Measurements from ENCODE around the gene TRIM68. TPM values are rescaled to one million over a fixed set of nuclear protein-coding genes. Genes with fewer than 3 reads are reported as not detected.

The TRIM68 gene
- total RNA-seq = 1 to 10 TPM; 7.7 to 8.6 (median 8.1) TPM

GRCh38 chr11:4607781-4608666 is at the start of gene TRIM68:
TSS of gene TRIM68 (minus strand) at chr11:4608231. CDS start at chr11:4605504, 2,727 bp downstream.
- DNase-seq (peak; percentile 91), ATAC-seq (peak; percentile 100)
- Mint-ChIP-seq H3K36me3 (ENCODE audit: insufficient read depth) (peaks cover 10% of the 10 kb centered on the region), H3K27me3 (ENCODE audit: low read depth) (no peaks in the 10 kb centered on the region), H3K4me1 (ENCODE audit: low read depth) (peaks cover 43% of the 10 kb centered on the region), H3K4me3 (peak within 1 kb of the TSS; percentile 91), H3K9me3 (no peaks in the 10 kb centered on the region)

GRCh38 chr11:4654635-4655369 is 46.8 kb upstream of the TRIM68 start:
- Mint-ChIP-seq H3K27me3 (ENCODE audit: low read depth) (peaks cover 5% of the 10 kb centered on the region), H3K36me3 (ENCODE audit: insufficient read depth) (no peaks in the 10 kb centered on the region), H3K4me1 (ENCODE audit: low read depth) (no peaks in the 10 kb centered on the region), H3K9me3 (no peaks in the 10 kb centered on the region), H3K4me3 (no peak overlapping the region)
- DNase-seq (no peak), ATAC-seq (no peak)

GRCh38 chr11:4647766-4648165 is 39.7 kb upstream of the TRIM68 start:
- Mint-ChIP-seq H3K27me3 (ENCODE audit: low read depth) (peaks cover 5% of the 10 kb centered on the region), H3K36me3 (ENCODE audit: insufficient read depth) (no peaks in the 10 kb centered on the region), H3K4me3 (no peak overlapping the region), H3K4me1 (ENCODE audit: low read depth) (no peaks in the 10 kb centered on the region), H3K9me3 (no peaks in the 10 kb centered on the region)
- DNase-seq (no peak), ATAC-seq (no peak)

GRCh38 chr11:4645974-4646373 is 37.9 kb upstream of the TRIM68 start:
- Mint-ChIP-seq H3K36me3 (ENCODE audit: insufficient read depth) (no peaks in the 10 kb centered on the region), H3K4me3 (no peak overlapping the region), H3K9me3 (no peaks in the 10 kb centered on the region), H3K4me1 (ENCODE audit: low read depth) (no peaks in the 10 kb centered on the region), H3K27me3 (ENCODE audit: low read depth) (peaks cover 11% of the 10 kb centered on the region)
- no peak for DNase-seq
- ATAC-seq = no peak

GRCh38 chr11:4644233-4644632 is 36.2 kb upstream of the TRIM68 start:
- H3K4me3 Mint-ChIP-seq = no peak overlapping the region
- peaks cover 11% of the 10 kb centered on the region for H3K27me3 Mint-ChIP-seq (ENCODE audit: low read depth)

GRCh38 chr11:4643682-4644081 is 35.7 kb upstream of the TRIM68 start, which contains the start of gene OR51E1:
TSS of gene OR51E1 (plus strand) at chr11:4643982. CDS start at chr11:4652527, 8,545 bp downstream.
- H3K36me3 Mint-ChIP-seq (ENCODE audit: insufficient read depth) = no peaks in the 10 kb centered on the region
- no peak for ATAC-seq
- H3K27me3 Mint-ChIP-seq (ENCODE audit: low read depth) = peaks cover 11% of the 10 kb centered on the region
- H3K4me3 Mint-ChIP-seq = no peak within 1 kb of the TSS
- no peaks in the 10 kb centered on the region for H3K9me3 Mint-ChIP-seq
- no peaks in the 10 kb centered on the region for H3K4me1 Mint-ChIP-seq (ENCODE audit: low read depth)
- no peak for DNase-seq

More at GRCh38 chr11:4644233-4644632, 36.2 kb upstream of the TRIM68 start:
- ATAC-seq (no peak), DNase-seq (no peak)
- no peaks in the 10 kb centered on the region for H3K4me1 Mint-ChIP-seq (ENCODE audit: low read depth)
- H3K9me3 Mint-ChIP-seq = no peaks in the 10 kb centered on the region
- H3K36me3 Mint-ChIP-seq (ENCODE audit: insufficient read depth) = no peaks in the 10 kb centered on the region

GRCh38 chr11:4643076-4643475 is 35.0 kb upstream of the TRIM68 start:
- Mint-ChIP-seq H3K36me3 (ENCODE audit: insufficient read depth) (no peaks in the 10 kb centered on the region), H3K4me3 (no peak overlapping the region)

GRCh38 chr11:4642043-4642442 is 34.0 kb upstream of the TRIM68 start:
- no peak for DNase-seq
- no peaks in the 10 kb centered on the region for H3K36me3 Mint-ChIP-seq (ENCODE audit: insufficient read depth)
- no peak for ATAC-seq
- H3K4me3 Mint-ChIP-seq = no peak overlapping the region
- no peaks in the 10 kb centered on the region for H3K9me3 Mint-ChIP-seq
- no peaks in the 10 kb centered on the region for H3K4me1 Mint-ChIP-seq (ENCODE audit: low read depth)
- H3K27me3 Mint-ChIP-seq (ENCODE audit: low read depth) = peaks cover 11% of the 10 kb centered on the region

More at GRCh38 chr11:4643076-4643475, 35.0 kb upstream of the TRIM68 start:
- Mint-ChIP-seq H3K4me1 (ENCODE audit: low read depth) (no peaks in the 10 kb centered on the region), H3K9me3 (no peaks in the 10 kb centered on the region), H3K27me3 (ENCODE audit: low read depth) (peaks cover 11% of the 10 kb centered on the region)
- ATAC-seq (no peak), DNase-seq (no peak)

- Mint-ChIP-seq H3K9me3 (no peaks in the 10 kb centered on the region), H3K4me3 (no peak overlapping the region), H3K36me3 (ENCODE audit: insufficient read depth) (no peaks in the 10 kb centered on the region), H3K27me3 (ENCODE audit: low read depth) (peaks cover 11% of the 10 kb centered on the region), H3K4me1 (ENCODE audit: low read depth) (no peaks in the 10 kb centered on the region)
- DNase-seq = no peak
- ATAC-seq = no peak
Measured at GRCh38 chr11:4641501-4641900, 33.5 kb upstream of the TRIM68 start.

- no peak for DNase-seq
- no peak for ATAC-seq
- peaks cover 11% of the 10 kb centered on the region for H3K27me3 Mint-ChIP-seq (ENCODE audit: low read depth)
- no peaks in the 10 kb centered on the region for H3K4me1 Mint-ChIP-seq (ENCODE audit: low read depth)
- H3K9me3 Mint-ChIP-seq = no peaks in the 10 kb centered on the region
- H3K36me3 Mint-ChIP-seq (ENCODE audit: insufficient read depth) = no peaks in the 10 kb centered on the region
- H3K4me3 Mint-ChIP-seq = no peak overlapping the region
Measured at GRCh38 chr11:4639931-4640330, 31.9 kb upstream of the TRIM68 start.

GRCh38 chr11:4637662-4638047 is 29.6 kb upstream of the TRIM68 start:
- ATAC-seq (no peak), DNase-seq (no peak)
- Mint-ChIP-seq H3K27me3 (ENCODE audit: low read depth) (peaks cover 4% of the 10 kb centered on the region), H3K4me3 (no peak overlapping the region), H3K9me3 (no peaks in the 10 kb centered on the region), H3K36me3 (ENCODE audit: insufficient read depth) (no peaks in the 10 kb centered on the region), H3K4me1 (ENCODE audit: low read depth) (no peaks in the 10 kb centered on the region)

GRCh38 chr11:4636962-4637661 is 29.1 kb upstream of the TRIM68 start, which contains the start of gene OR51D1:
TSS of gene OR51D1 (plus strand) at chr11:4637477. CDS start at chr11:4639791, 2,314 bp downstream.
- peak; percentile 90 to 95 for ATAC-seq
- Mint-ChIP-seq H3K4me3 (no peak within 1 kb of the TSS), H3K36me3 (ENCODE audit: insufficient read depth) (no peaks in the 10 kb centered on the region), H3K4me1 (ENCODE audit: low read depth) (no peaks in the 10 kb centered on the region), H3K27me3 (ENCODE audit: low read depth) (peaks cover 4% of the 10 kb centered on the region), H3K9me3 (no peaks in the 10 kb centered on the region)
- peak; percentile 62 for DNase-seq

- no peaks in the 10 kb centered on the region for H3K36me3 Mint-ChIP-seq (ENCODE audit: insufficient read depth)
- no peaks in the 10 kb centered on the region for H3K9me3 Mint-ChIP-seq
- no peaks in the 10 kb centered on the region for H3K4me1 Mint-ChIP-seq (ENCODE audit: low read depth)
- H3K4me3 Mint-ChIP-seq = no peak overlapping the region
- no peak for DNase-seq
- ATAC-seq = no peak
- peaks cover 3% of the 10 kb centered on the region for H3K27me3 Mint-ChIP-seq (ENCODE audit: low read depth)
Measured at GRCh38 chr11:4636136-4636535, 28.1 kb upstream of the TRIM68 start.

Data from activated T-cell treated with anti-CD3 and anti-CD28 coated beads, Interleukin-2, amount 50 U/mL, for 4 hours (primary cell).